Activated CD8-positive, alpha-beta T cell treated with anti-CD3 and anti-CD28 coated beads for 36 hours (primary cell): ENCODE measurements around the gene CES4A. TPM values are rescaled to one million over a fixed set of nuclear protein-coding genes. Genes with fewer than 3 reads are reported as not detected.
A peak's percentile ranks its signal among the peaks of the same experiment; 100 is the strongest.

ENCODE experiments used
- ATAC-seq: fragments of 200-7000 bp; cut with Tn5 transposase; one replicate; pipeline ENCODE4 v1.10.0; 2021; ENCODE audit warnings: mild to moderate bottlenecking, moderate library complexity
- CTCF ChIA-PET: fragments of 350-600 bp; sonication (Branson Sonifier 250); formaldehyde crosslinking; loops from one replicate; lab custom pipeline; 2021; ENCODE audit warnings: antibody characterized with exemption; lab: Charles Lee
- POLR2A ChIA-PET: fragments of 350-600 bp; sonication (Branson Sonifier 250); formaldehyde crosslinking; loops from one replicate; lab custom pipeline; 2021; ENCODE audit warnings: antibody characterized with exemption; lab: Charles Lee
- DNase-seq: peaks from one replicate; pipeline ENCODE4 v3.0.0-alpha.2; 2020
- H3K27ac Mint-ChIP-seq: one replicate; pipeline ENCODE4 v1.8.0; 2021; ENCODE audit warnings: mild to moderate bottlenecking, mixed read lengths
- H3K27me3 Mint-ChIP-seq: one replicate; pipeline ENCODE4 v1.8.0; 2021; ENCODE audit warnings: mixed read lengths
- H3K36me3 Mint-ChIP-seq: one replicate; pipeline ENCODE4 v1.8.0; 2021; ENCODE audit warnings: low read depth, mixed read lengths
- H3K4me1 Mint-ChIP-seq: one replicate; pipeline ENCODE4 v1.8.0; 2021; ENCODE audit warnings: low read depth, mixed read lengths
- H3K4me3 Mint-ChIP-seq: one replicate; pipeline ENCODE4 v1.8.0; 2021; ENCODE audit warnings: mild to moderate bottlenecking, moderate library complexity, mixed read lengths
- H3K9me3 Mint-ChIP-seq: one replicate; pipeline ENCODE4 v1.8.0; 2021; ENCODE audit warnings: mixed read lengths
- CTCF ChIP-seq: fragments of 200-600 bp; IDR thresholded peaks from one replicate; pipeline ENCODE4 v1.8.0; 2022; ENCODE audit warnings: antibody characterized with exemption, mild to moderate bottlenecking
- intact Hi-C: fragments of 100-400 bp; cut with micrococcal nuclease; formaldehyde crosslinking; loops from one replicate; pipeline ENCODE4 v1.10.0; 2022
- total RNA-seq, 2 experiments: library from RNA; stranded (reverse); gene quantifications; one replicate each; pipeline ENCODE4 v1.2.3, GENCODE V29; 2021

The CES4A gene
- total RNA-seq = 1 to 10 TPM; 4.5 to 5.9 TPM

GRCh38 chr16:66988197-66988788 is at the start of gene CES4A:
Gene CES4A, plus strand, starts transcription at chr16:66988589. Its CDS starts 184 bp downstream, at chr16:66988773.
- Mint-ChIP-seq H3K27me3 (no peaks in the 10 kb centered on the region), H3K4me3 (no peak within 1 kb of the TSS), H3K36me3 (peaks cover 5% of the 10 kb centered on the region), H3K27ac (peak within 1 kb of the TSS; percentile 73), H3K4me1 (peaks cover 35% of the 10 kb centered on the region), H3K9me3 (no peaks in the 10 kb centered on the region)
- ATAC-seq = no peak
- POLR2A ChIA-PET = no interaction called here
- CTCF ChIA-PET = interaction anchor here (0.9 to 1.5 kb wide), 4 partner anchors 10 to 167 kb away, joined by 3 to 6 read pairs (median 3); no protein-coding TSS in a partner anchor
- no peak for TF ChIP-seq CTCF
- intact Hi-C loops = no loop called here
- DNase-seq = peak; percentile 32

- POLR2A ChIA-PET = no interaction called here
- intact Hi-C loops = no loop called here
These were observed 49.0 kb upstream of the CES4A start for GRCh38 chr16:66939366-66939765.

GRCh38 chr16:66940236-66940635 is 48.2 kb upstream of the CES4A start:
- no peak overlapping the region for H3K4me3 Mint-ChIP-seq
- TF ChIP-seq CTCF = no peak
- H3K9me3 Mint-ChIP-seq = no peaks in the 10 kb centered on the region
- H3K36me3 Mint-ChIP-seq = peaks cover 30% of the 10 kb centered on the region
- no peak for ATAC-seq
- DNase-seq = no peak
- no peak overlapping the region for H3K27ac Mint-ChIP-seq
- intact Hi-C loops = no loop called here
- peaks cover 23% of the 10 kb centered on the region for H3K4me1 Mint-ChIP-seq
- POLR2A ChIA-PET = no interaction called here
- CTCF ChIA-PET = interaction anchor here (0.8 to 1.7 kb wide), 2 partner anchors 14 to 245 kb away, joined by 3 read pairs; no protein-coding TSS in a partner anchor
- H3K27me3 Mint-ChIP-seq = no peaks in the 10 kb centered on the region

More at GRCh38 chr16:66939366-66939765, 49.0 kb upstream of the CES4A start:
- Mint-ChIP-seq H3K27ac (no peak overlapping the region), H3K9me3 (no peaks in the 10 kb centered on the region), H3K4me3 (no peak overlapping the region), H3K4me1 (peaks cover 26% of the 10 kb centered on the region), H3K36me3 (peaks cover 35% of the 10 kb centered on the region), H3K27me3 (no peaks in the 10 kb centered on the region)
- DNase-seq = no peak
- TF ChIP-seq CTCF = no peak
- no peak for ATAC-seq
- CTCF ChIA-PET = interaction anchor here (1.7 kb wide), 1 partner anchor 13 kb away, joined by 3 read pairs; no protein-coding TSS in a partner anchor

- Mint-ChIP-seq H3K36me3 (peaks cover 16% of the 10 kb centered on the region), H3K27ac (no peak overlapping the region), H3K4me1 (peaks cover 10% of the 10 kb centered on the region), H3K27me3 (peaks cover under 1% of the 10 kb centered on the region), H3K4me3 (no peak overlapping the region), H3K9me3 (no peaks in the 10 kb centered on the region)
- CTCF ChIA-PET = interaction anchor here (0.9 to 2.2 kb wide), 5 partner anchors 13 to 212 kb away, joined by 3 to 8 read pairs (median 5); partner anchors contain the start of gene CES3
- no peak for DNase-seq
- no peak for ATAC-seq
- intact Hi-C loops = no loop called here
- no peak for TF ChIP-seq CTCF
- POLR2A ChIA-PET = interaction anchor here (1.5 kb wide), 1 partner anchor 208 kb away, joined by 4 read pairs; the partner anchor contains the start of gene B3GNT9
These were observed 45.4 kb upstream of the CES4A start for GRCh38 chr16:66942981-66943380.
